GM10266 (cell line): Measurements from ENCODE around the gene PGP.
"Not testable (repeated sequence)": the region's sequence is repeated elsewhere in the genome, so short reads cannot be mapped to it uniquely, and the experiment has no call there.

Experiments used
- DNase-seq: peaks from one replicate; pipeline ENCODE4 v3.0.0; 2012; ENCODE audit errors: extremely low spot score
- TF ChIP-seq, protein P1 (sequence below): IDR thresholded peaks from 2 replicates; pipeline ENCODE4 v1.5.1; 2012; ENCODE audit warnings: mild to moderate bottlenecking, low read depth; ENCODE audit not compliant: control insufficient read depth, insufficient read depth; ENCODE audit errors: missing control alignments

The PGP gene

DNA sequence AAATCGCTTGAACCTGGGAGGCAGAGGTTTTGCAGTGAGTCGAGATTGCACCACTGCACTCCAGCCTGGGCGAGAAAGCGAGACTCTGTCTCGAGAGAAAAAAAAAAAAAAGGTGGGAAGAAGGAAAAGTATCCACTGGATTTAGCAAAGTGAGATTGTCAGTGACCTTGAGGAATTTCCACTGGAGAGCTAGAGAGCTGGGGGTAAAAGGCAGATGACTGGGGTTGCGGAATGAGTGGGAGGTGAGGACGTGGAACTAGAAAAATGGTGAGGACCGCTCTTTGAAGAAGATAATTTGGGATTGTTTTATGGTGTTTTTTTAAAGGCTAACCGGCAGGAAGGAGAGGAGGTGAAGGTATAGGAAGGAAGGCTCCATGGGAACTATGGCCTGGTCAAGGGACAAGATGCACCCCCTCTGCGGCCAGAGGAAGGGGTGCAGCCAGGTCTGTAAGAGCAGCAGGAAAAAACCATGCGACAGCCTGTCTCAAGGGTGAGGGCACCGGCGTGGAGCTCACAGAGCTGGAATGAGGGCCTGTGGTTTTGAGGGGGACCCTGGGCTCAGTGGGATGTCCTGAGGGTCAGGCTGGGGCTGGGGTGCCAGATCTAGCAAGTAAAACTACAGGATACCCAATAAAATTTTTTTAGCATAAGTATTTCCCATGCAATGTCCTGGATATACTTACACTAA, 10.1 kb downstream of the PGP start:
- DNase-seq, result no peak

GRCh38 chr16:2203119-2203688, 11.4 kb downstream of the PGP start:
- DNase-seq, result not testable (repeated sequence)

More for the DNA sequence above, 10.1 kb downstream of the PGP start:
- TF ChIP-seq, protein P1, sequence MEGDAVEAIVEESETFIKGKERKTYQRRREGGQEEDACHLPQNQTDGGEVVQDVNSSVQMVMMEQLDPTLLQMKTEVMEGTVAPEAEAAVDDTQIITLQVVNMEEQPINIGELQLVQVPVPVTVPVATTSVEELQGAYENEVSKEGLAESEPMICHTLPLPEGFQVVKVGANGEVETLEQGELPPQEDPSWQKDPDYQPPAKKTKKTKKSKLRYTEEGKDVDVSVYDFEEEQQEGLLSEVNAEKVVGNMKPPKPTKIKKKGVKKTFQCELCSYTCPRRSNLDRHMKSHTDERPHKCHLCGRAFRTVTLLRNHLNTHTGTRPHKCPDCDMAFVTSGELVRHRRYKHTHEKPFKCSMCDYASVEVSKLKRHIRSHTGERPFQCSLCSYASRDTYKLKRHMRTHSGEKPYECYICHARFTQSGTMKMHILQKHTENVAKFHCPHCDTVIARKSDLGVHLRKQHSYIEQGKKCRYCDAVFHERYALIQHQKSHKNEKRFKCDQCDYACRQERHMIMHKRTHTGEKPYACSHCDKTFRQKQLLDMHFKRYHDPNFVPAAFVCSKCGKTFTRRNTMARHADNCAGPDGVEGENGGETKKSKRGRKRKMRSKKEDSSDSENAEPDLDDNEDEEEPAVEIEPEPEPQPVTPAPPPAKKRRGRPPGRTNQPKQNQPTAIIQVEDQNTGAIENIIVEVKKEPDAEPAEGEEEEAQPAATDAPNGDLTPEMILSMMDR, result no peak

DNA sequence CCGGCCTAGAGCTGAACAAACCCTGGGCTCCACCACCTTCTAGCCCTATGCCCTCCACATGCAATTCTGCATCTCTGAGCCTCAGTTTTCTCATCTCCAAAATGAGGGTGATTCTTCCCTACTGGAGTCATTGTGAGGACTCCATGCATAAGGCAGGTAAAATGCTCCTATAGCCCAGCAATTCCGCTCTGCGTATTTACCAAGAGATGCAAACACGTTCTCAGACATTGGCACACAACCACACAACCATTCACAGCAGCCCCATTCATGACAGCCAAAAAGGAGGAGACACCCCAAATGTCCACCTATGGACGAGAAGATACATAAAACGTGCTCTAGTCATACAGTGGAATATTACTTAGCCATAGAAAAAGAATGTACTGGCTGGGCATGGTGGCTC, 14.3 kb downstream of the PGP start:
- DNase-seq, result no peak
- TF ChIP-seq, protein P1, result no peak

GRCh38 chr16:2199621-2200139, 15.0 kb downstream of the PGP start:
- no peak for DNase-seq
- TF ChIP-seq, protein P1, result no peak

GRCh38 chr16:2199095-2199494, 15.5 kb downstream of the PGP start:
- DNase-seq, result no peak
- TF ChIP-seq, protein P1, result no peak

DNA sequence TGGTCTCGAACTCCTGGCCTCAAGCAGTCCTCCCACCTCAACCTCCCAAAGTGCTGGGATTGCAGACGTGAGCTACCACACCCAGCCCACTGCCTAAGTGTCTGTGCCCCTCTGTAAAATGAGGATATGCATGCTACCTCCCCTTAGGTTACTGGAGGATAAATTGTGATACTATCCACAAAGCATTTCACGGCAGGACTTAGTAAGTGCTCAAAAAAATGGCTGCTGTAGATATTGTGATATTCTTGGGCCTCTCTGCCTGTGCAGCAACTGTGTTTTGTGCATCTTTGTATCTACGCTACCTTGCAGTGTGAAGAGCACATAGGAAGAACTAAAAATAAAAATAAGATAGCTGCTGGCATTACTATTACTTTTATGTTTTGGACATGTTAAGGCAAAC, 16.4 kb downstream of the PGP start:
- TF ChIP-seq, protein P1, result no peak
- DNase-seq, result no peak

- DNase-seq, result no peak
- TF ChIP-seq, protein P1, result no peak
Observed at GRCh38 chr16:2197765-2198164, 16.9 kb downstream of the PGP start.
